GM23338 (cell line): Measurements from ENCODE around the gene ARHGEF25. TPM values are rescaled to one million over a fixed set of nuclear protein-coding genes. Genes with fewer than 3 reads are reported as not detected.

Experiments used
- ATAC-seq: fragments of 200-7000 bp; cut with Tn5 transposase; 3 replicates; pipeline ENCODE4 v1.9.1; 2020
- DNase-seq: peaks from one replicate; pipeline ENCODE4 v3.0.0-alpha.2; 2015; ENCODE audit warnings: low spot score
- H2AFZ ChIP-seq: fragments of 200-600 bp; sonication (generic); 2 replicates; pipeline ENCODE4 v1.8.0; 2016; ENCODE audit warnings: antibody characterized with exemption, mild to moderate bottlenecking, moderate library complexity
- H3F3A ChIP-seq: fragments of 200-600 bp; sonication (generic); replicated peaks from 2 replicates; pipeline ENCODE4 v1.8.0; 2017; ENCODE audit warnings: antibody characterized with exemption, mixed run types, low read depth
- H3K27ac ChIP-seq: fragments of 200-600 bp; sonication (generic); 2 replicates; pipeline ENCODE4 v1.6.1; 2016; ENCODE audit warnings: low read depth
- H3K27me3 ChIP-seq: fragments of 200-600 bp; sonication (generic); 2 replicates; pipeline ENCODE4 v1.8.0; 2016; ENCODE audit warnings: mild to moderate bottlenecking, mixed run types, moderate library complexity; ENCODE audit not compliant: insufficient read depth
- H3K36me3 ChIP-seq: fragments of 200-600 bp; sonication (generic); 2 replicates; pipeline ENCODE4 v1.8.0; 2016; ENCODE audit warnings: mild to moderate bottlenecking; ENCODE audit not compliant: insufficient read depth
- H3K4me1 ChIP-seq: fragments of 200-600 bp; sonication (generic); 2 replicates; pipeline ENCODE4 v1.8.0; 2016; ENCODE audit warnings: mild to moderate bottlenecking, moderate library complexity; ENCODE audit not compliant: insufficient read depth
- H3K4me2 ChIP-seq: fragments of 200-600 bp; sonication (generic); 2 replicates; pipeline ENCODE4 v1.7.1; 2017; ENCODE audit warnings: mixed run types
- H3K4me3 ChIP-seq: fragments of 200-600 bp; sonication (generic); 2 replicates; pipeline ENCODE4 v1.6.1; 2016; ENCODE audit warnings: mixed run types
- H3K79me2 ChIP-seq: fragments of 200-600 bp; sonication (generic); replicated peaks from 2 replicates; pipeline ENCODE4 v1.8.0; 2017; ENCODE audit warnings: mild to moderate bottlenecking; ENCODE audit not compliant: insufficient read depth
- H3K9me2 ChIP-seq: fragments of 200-600 bp; sonication (generic); 2 replicates; pipeline ENCODE4 v1.8.0; 2017; ENCODE audit not compliant: insufficient read depth
- H4K20me1 ChIP-seq: fragments of 200-600 bp; sonication (generic); replicated peaks from 2 replicates; pipeline ENCODE4 v1.8.0; 2017; ENCODE audit warnings: mild to moderate bottlenecking; ENCODE audit not compliant: insufficient read depth
- H3K27ac Mint-ChIP-seq: 2 replicates; pipeline ENCODE4 v1.8.0; 2020; ENCODE audit warnings: inconsistent platforms, mild to moderate bottlenecking, moderate library complexity, mixed read lengths
- H3K27me3 Mint-ChIP-seq: 3 replicates; pipeline ENCODE4 v1.8.0; 2022; ENCODE audit warnings: low read depth, mild to moderate bottlenecking, moderate library complexity, mixed read lengths, inconsistent platforms; ENCODE audit not compliant: insufficient read depth, poor library complexity
- H3K36me3 Mint-ChIP-seq: 3 replicates; pipeline ENCODE4 v1.8.0; 2021; ENCODE audit warnings: low read depth, mild to moderate bottlenecking, inconsistent platforms, moderate library complexity, mixed read lengths
- H3K4me1 Mint-ChIP-seq: 3 replicates; pipeline ENCODE4 v1.8.0; 2020; ENCODE audit warnings: mild to moderate bottlenecking, inconsistent platforms, mixed read lengths
- H3K4me3 Mint-ChIP-seq: 3 replicates; pipeline ENCODE4 v1.8.0; 2021; ENCODE audit warnings: moderate library complexity, mild to moderate bottlenecking, inconsistent platforms, mixed read lengths
- H3K9me3 Mint-ChIP-seq: 3 replicates; pipeline ENCODE4 v1.8.0; 2020; ENCODE audit warnings: moderate library complexity, mild to moderate bottlenecking, inconsistent platforms, mixed read lengths
- CREB1 ChIP-seq: fragments of 250-450 bp; sonication (Bioruptor Pico); IDR thresholded peaks from 2 replicates; pipeline ENCODE4 v1.5.0; 2020; ENCODE audit warnings: low read depth, mild to moderate bottlenecking, moderate library complexity
- EZH2 ChIP-seq: fragments of 200-600 bp; sonication (generic); IDR thresholded peaks from one replicate; pipeline ENCODE4 v1.8.0; 2017; ENCODE audit warnings: antibody characterized with exemption, mild to moderate bottlenecking, low read depth; ENCODE audit not compliant: unreplicated experiment
- EZH2phosphoT487 ChIP-seq: fragments of 200-600 bp; sonication (generic); IDR thresholded peaks from one replicate; pipeline ENCODE4 v1.8.1; 2018; ENCODE audit warnings: antibody characterized with exemption; ENCODE audit not compliant: unreplicated experiment
- JUNB ChIP-seq: IDR thresholded peaks from one replicate; pipeline ENCODE4 v1.6.1; 2016; ENCODE audit warnings: antibody characterized with exemption; ENCODE audit not compliant: unreplicated experiment
- POLR2AphosphoS5 ChIP-seq: IDR thresholded peaks from 2 replicates; pipeline ENCODE4 v1.6.1; 2016; ENCODE audit warnings: antibody characterized with exemption, low read depth
- STAT1 ChIP-seq: IDR thresholded peaks from one replicate; pipeline ENCODE4 v1.6.1; 2016; ENCODE audit warnings: antibody characterized with exemption; ENCODE audit not compliant: unreplicated experiment
- ZNF114 ChIP-seq: fragments of 250-450 bp; sonication (Bioruptor Pico); IDR thresholded peaks from 2 replicates; pipeline ENCODE4 v1.5.0; 2020; ENCODE audit warnings: mild to moderate bottlenecking, moderate library complexity
- ZNF331 ChIP-seq: fragments of 250-450 bp; sonication (Bioruptor Pico); IDR thresholded peaks from 2 replicates; pipeline ENCODE4 v1.5.0; 2020; ENCODE audit warnings: low read depth, mild to moderate bottlenecking, moderate library complexity
- polyA plus RNA-seq: library from polyadenylated mRNA; unstranded; fragments of >200 nt; fragmentation: Nextera tagmentation; extraction: Ambion mirVana; gene quantifications from 2 replicates; pipeline ENCODE4 v1.2.1, GENCODE V29; 2016
- total RNA-seq: library from RNA; depleted of rRNA; stranded (reverse); fragments of >200 nt; shearing (Covaris generic); gene quantifications from 2 replicates; pipeline ENCODE4 v1.2.3, GENCODE V29; 2014
- TF ChIP-seq, protein P1 (sequence below): IDR thresholded peaks from 2 replicates; pipeline ENCODE4 v1.6.1; 2016; ENCODE audit warnings: antibody characterized with exemption
- TF ChIP-seq, protein P2 (sequence below): fragments of 250-450 bp; sonication (Bioruptor Pico); IDR thresholded peaks from 2 replicates; pipeline ENCODE4 v1.5.0; 2020; ENCODE audit warnings: mild to moderate bottlenecking, moderate library complexity

ARHGEF25 gene
- total and polyA plus RNA-seq, 2 experiments from 2014 or later, result 0.53 to 10.2 TPM

DNA sequence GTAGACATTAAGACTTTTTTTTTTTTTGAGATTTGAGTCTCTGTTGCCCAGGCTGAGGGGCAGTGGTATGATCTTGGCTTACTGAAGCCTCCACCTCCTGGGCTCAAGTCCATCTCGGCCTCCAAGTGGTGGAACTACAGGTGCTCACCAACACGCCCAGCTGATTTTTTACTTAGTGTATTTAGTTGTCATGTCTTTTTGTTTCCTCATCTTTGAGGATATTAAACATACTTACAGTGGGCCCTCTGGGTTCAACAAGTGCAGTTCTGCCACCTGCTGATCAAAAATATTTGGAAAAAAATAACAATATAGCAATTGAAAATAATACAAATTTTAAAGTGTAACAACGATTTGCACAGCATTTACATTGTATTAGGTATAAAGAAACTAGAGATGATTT, 26.1 kb downstream of the ARHGEF25 start (continued):
- TF ChIP-seq, protein P1, sequence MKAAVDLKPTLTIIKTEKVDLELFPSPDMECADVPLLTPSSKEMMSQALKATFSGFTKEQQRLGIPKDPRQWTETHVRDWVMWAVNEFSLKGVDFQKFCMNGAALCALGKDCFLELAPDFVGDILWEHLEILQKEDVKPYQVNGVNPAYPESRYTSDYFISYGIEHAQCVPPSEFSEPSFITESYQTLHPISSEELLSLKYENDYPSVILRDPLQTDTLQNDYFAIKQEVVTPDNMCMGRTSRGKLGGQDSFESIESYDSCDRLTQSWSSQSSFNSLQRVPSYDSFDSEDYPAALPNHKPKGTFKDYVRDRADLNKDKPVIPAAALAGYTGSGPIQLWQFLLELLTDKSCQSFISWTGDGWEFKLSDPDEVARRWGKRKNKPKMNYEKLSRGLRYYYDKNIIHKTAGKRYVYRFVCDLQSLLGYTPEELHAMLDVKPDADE, result no peak
- TF ChIP-seq, protein P2, sequence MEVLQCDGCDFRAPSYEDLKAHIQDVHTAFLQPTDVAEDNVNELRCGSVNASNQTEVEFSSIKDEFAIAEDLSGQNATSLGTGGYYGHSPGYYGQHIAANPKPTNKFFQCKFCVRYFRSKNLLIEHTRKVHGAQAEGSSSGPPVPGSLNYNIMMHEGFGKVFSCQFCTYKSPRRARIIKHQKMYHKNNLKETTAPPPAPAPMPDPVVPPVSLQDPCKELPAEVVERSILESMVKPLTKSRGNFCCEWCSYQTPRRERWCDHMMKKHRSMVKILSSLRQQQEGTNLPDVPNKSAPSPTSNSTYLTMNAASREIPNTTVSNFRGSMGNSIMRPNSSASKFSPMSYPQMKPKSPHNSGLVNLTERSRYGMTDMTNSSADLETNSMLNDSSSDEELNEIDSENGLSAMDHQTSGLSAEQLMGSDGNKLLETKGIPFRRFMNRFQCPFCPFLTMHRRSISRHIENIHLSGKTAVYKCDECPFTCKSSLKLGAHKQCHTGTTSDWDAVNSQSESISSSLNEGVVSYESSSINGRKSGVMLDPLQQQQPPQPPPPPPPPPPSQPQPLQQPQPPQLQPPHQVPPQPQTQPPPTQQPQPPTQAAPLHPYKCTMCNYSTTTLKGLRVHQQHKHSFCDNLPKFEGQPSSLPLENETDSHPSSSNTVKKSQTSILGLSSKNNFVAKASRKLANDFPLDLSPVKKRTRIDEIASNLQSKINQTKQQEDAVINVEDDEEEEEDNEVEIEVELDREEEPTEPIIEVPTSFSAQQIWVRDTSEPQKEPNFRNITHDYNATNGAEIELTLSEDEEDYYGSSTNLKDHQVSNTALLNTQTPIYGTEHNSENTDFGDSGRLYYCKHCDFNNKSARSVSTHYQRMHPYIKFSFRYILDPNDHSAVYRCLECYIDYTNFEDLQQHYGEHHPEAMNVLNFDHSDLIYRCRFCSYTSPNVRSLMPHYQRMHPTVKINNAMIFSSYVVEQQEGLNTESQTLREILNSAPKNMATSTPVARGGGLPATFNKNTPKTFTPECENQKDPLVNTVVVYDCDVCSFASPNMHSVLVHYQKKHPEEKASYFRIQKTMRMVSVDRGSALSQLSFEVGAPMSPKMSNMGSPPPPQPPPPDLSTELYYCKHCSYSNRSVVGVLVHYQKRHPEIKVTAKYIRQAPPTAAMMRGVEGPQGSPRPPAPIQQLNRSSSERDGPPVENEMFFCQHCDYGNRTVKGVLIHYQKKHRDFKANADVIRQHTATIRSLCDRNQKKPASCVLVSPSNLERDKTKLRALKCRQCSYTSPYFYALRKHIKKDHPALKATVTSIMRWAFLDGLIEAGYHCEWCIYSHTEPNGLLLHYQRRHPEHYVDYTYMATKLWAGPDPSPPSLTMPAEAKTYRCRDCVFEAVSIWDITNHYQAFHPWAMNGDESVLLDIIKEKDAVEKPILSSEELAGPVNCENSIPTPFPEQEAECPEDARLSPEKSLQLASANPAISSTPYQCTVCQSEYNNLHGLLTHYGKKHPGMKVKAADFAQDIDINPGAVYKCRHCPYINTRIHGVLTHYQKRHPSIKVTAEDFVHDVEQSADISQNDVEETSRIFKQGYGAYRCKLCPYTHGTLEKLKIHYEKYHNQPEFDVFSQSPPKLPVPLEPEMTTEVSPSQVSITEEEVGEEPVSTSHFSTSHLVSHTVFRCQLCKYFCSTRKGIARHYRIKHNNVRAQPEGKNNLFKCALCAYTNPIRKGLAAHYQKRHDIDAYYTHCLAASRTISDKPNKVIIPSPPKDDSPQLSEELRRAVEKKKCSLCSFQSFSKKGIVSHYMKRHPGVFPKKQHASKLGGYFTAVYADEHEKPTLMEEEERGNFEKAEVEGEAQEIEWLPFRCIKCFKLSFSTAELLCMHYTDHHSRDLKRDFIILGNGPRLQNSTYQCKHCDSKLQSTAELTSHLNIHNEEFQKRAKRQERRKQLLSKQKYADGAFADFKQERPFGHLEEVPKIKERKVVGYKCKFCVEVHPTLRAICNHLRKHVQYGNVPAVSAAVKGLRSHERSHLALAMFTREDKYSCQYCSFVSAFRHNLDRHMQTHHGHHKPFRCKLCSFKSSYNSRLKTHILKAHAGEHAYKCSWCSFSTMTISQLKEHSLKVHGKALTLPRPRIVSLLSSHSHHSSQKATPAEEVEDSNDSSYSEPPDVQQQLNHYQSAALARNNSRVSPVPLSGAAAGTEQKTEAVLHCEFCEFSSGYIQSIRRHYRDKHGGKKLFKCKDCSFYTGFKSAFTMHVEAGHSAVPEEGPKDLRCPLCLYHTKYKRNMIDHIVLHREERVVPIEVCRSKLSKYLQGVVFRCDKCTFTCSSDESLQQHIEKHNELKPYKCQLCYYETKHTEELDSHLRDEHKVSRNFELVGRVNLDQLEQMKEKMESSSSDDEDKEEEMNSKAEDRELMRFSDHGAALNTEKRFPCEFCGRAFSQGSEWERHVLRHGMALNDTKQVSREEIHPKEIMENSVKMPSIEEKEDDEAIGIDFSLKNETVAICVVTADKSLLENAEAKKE, result no peak
- no peak for TF ChIP-seq STAT1
- no peak for TF ChIP-seq POLR2AphosphoS5
- no peak for TF ChIP-seq EZH2
- TF ChIP-seq ZNF114 (CRISPR knock-in tag), result no peak
- TF ChIP-seq EZH2phosphoT487, result no peak
- no peak for TF ChIP-seq CREB1 (CRISPR knock-in tag)
- no peak for TF ChIP-seq JUNB
- no peak for TF ChIP-seq ZNF331

DNA sequence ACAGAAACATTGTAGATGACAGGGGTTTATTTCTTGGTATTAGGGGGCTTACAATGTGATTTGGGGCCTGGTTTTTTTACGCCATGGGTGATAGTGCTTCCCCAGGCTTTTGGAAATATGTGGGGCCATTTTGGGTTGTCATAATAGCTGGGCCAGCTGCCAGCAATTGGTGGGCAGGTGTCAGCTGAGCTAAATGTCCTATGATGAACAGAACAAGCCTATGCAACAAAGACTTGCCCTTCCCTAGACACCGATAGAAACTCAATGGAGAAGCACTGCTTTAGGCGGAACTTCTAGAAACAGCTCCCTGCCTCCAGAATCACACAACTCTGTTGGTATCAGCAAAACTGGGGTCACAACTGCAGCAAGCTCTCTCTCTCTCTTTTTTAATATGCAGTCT, 26.9 kb downstream of the ARHGEF25 start:
- ATAC-seq, result no peak
- H3K4me3 Mint-ChIP-seq, result no peak overlapping the region

More for the DNA sequence above, 26.9 kb downstream of the ARHGEF25 start:
- Histone ChIP-seq H3K27me3 (peaks cover 33% of the 10 kb centered on the region), H3K27ac (no peak overlapping the region), H3K9me2 (no peaks in the 10 kb centered on the region), H3K79me2 (no peaks in the 10 kb centered on the region), H2AFZ (peak overlapping the region; percentile 59; the same call in 1 of the 2 replicates), H3K4me2 (no peak overlapping the region), H3K36me3 (no peaks in the 10 kb centered on the region), H4K20me1 (no peaks in the 10 kb centered on the region), H3F3A (no peaks in the 10 kb centered on the region), H3K4me3 (no peak overlapping the region), H3K4me1 (peaks cover 24% of the 10 kb centered on the region)
- Mint-ChIP-seq H3K4me1 (peaks cover 13% of the 10 kb centered on the region), H3K36me3 (no peaks in the 10 kb centered on the region; the same call in 2 of the 3 replicates), H3K27ac (no peak overlapping the region), H3K27me3 (peaks cover 21% of the 10 kb centered on the region), H3K9me3 (peaks cover 12% of the 10 kb centered on the region; the same call in 2 of the 3 replicates)
- no peak for TF ChIP-seq EZH2phosphoT487
- TF ChIP-seq, protein P1, result no peak
- no peak for TF ChIP-seq POLR2AphosphoS5
- TF ChIP-seq ZNF114 (CRISPR knock-in tag), result no peak
- DNase-seq, result no peak
